Left ventricle myocardium inferior (tissue), 1 donor: Measurements from ENCODE around the gene AIMP1. TPM values are rescaled to one million over a fixed set of nuclear protein-coding genes. Genes with fewer than 3 reads are reported as not detected.

Experiments
- DNase-seq: peaks from one replicate; pipeline ENCODE4 v3.0.0-alpha.2; 2020
- H3K27ac ChIP-seq: fragments of 200-600 bp; replicated peaks from 2 replicates; pipeline ENCODE4 v1.8.0; 2021
- H3K27me3 ChIP-seq: fragments of 200-600 bp; 2 replicates; pipeline ENCODE4 v1.8.0; 2021; ENCODE audit warnings: low read depth
- H3K36me3 ChIP-seq: fragments of 200-600 bp; 2 replicates; pipeline ENCODE4 v1.8.0; 2021
- H3K4me1 ChIP-seq: fragments of 200-600 bp; 2 replicates; pipeline ENCODE4 v1.8.0; 2021
- H3K4me3 ChIP-seq: fragments of 200-600 bp; 2 replicates; pipeline ENCODE4 v1.8.0; 2021; ENCODE audit warnings: mild to moderate bottlenecking, moderate library complexity
- H3K9me3 ChIP-seq: fragments of 200-600 bp; replicated peaks from 2 replicates; pipeline ENCODE4 v1.8.0; 2021
- CTCF ChIP-seq: fragments of 200-600 bp; IDR thresholded peaks from 2 replicates; pipeline ENCODE4 v1.8.0; 2021; ENCODE audit warnings: antibody characterized with exemption, mild to moderate bottlenecking, borderline replicate concordance
- intact Hi-C: fragments of 100-400 bp; cut with micrococcal nuclease; formaldehyde crosslinking; loops from one replicate; pipeline ENCODE4 v1.11.0; 2022
- total RNA-seq: library from RNA; stranded (reverse); fragmentation: NEBNext Ultra II Directional; extraction: Animal tissue kit (Norgen Biotek cat#: 25700); gene quantifications from one replicate; pipeline ENCODE4 v1.2.1, GENCODE V29; 2021
- donor health status: DM: no; HTN: yes; CAD: no; lungs with severe emphysema.

AIMP1 gene
- total RNA-seq, 1 donor from 2014 or later, result 36.4 TPM

DNA sequence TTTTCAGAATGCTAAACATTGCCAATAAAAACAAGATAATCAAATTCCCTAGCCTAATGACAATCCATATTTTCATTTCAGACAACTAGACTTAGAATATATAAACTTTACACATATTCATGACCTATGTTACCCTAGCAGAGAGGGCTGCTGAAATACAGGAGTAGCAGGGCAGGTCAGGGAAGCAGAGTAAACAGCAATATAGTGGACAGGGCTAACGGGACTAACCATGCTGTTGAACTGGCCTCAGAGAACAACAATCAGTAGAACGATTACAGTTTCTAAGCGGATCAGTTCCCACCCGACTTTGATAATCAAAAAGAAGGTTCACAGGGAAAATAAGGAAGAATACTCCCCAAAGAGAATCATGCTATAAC lies 14.3 kb upstream of the AIMP1 start:
- H3K9me3 ChIP-seq, result no peaks in the 10 kb centered on the region
- no peak overlapping the region for H3K27ac ChIP-seq
- no peak for DNase-seq
- no peak for TF ChIP-seq CTCF
- H3K4me3 ChIP-seq, result no peak overlapping the region
- no peaks in the 10 kb centered on the region for H3K27me3 ChIP-seq
- intact Hi-C loops, result no loop called here
- H3K4me1 ChIP-seq, result no peaks in the 10 kb centered on the region
- peaks cover 15% of the 10 kb centered on the region for H3K36me3 ChIP-seq

DNA sequence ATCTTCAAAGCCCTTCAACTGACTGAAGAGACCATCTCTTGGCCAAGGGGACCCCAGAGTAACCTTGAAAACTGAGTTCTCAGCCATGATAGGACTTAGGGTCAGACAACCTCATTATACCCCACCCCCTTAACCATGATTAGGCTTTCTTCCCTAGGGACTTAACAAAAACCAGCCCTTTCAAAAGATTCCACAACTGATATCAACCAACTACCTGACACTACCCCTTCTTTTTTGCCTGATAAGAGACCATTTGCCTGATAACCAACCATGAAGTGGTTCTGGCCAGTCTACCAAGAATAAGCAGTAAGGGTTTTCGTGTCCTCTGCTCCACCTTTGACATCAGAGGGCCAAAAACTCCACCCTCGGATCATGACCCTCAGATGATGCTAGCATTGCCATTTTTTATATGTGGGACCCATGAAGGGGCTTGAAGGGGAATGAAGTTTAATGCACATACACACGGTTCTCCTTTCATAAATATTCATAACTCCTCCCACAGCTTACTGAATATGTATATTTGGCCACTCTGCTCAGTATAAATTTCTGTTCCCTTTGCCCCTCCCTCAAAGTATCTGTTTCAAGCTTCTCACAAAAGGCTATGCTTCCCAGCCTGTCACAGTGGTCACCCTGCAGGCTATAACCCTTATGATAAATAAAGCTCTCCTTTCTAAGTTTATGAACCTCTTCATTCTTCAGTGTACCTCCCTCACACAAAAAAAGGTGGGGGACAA lies 12.6 kb upstream of the AIMP1 start:
- no peaks in the 10 kb centered on the region for H3K9me3 ChIP-seq
- H3K4me1 ChIP-seq, result no peaks in the 10 kb centered on the region
- intact Hi-C loops, result no loop called here
- H3K4me3 ChIP-seq, result no peak overlapping the region
- H3K27ac ChIP-seq, result no peak overlapping the region
- H3K27me3 ChIP-seq, result no peaks in the 10 kb centered on the region
- no peak for TF ChIP-seq CTCF
- DNase-seq, result no peak
- H3K36me3 ChIP-seq, result peaks cover 23% of the 10 kb centered on the region

DNA sequence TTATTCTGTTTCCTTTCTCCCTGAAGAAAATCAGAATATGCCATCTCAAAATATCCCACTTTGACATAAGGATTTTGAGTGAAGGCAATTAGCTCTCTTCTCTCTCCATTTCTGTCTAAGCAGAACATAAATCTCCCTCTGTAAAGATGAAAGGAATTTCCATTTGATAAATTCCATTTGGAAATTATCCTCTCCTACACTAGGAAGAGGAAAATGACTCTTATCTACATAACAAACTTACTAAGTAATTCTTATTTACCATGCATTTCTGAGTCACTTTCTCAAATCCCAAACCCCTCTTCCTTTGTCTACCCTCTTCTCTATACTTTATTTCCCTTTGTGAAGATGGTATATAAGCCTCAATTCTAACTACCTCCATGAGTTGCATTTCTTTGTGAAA lies 11.7 kb upstream of the AIMP1 start:
- H3K36me3 ChIP-seq, result peaks cover 18% of the 10 kb centered on the region
- no peaks in the 10 kb centered on the region for H3K27me3 ChIP-seq
- H3K4me3 ChIP-seq, result no peak overlapping the region
- H3K27ac ChIP-seq, result no peak overlapping the region
- no peaks in the 10 kb centered on the region for H3K4me1 ChIP-seq
- no peaks in the 10 kb centered on the region for H3K9me3 ChIP-seq
- no peak for DNase-seq
- intact Hi-C loops, result no loop called here
- TF ChIP-seq CTCF, result no peak

- Histone ChIP-seq H3K4me1 (no peaks in the 10 kb centered on the region), H3K27me3 (no peaks in the 10 kb centered on the region)
- no peak for TF ChIP-seq CTCF
These were observed 10.8 kb upstream of the AIMP1 start for GRCh38 chr4:106305435-106306055.

GRCh38 chr4:106306561-106306960 lies 9.8 kb upstream of the AIMP1 start:
- Histone ChIP-seq H3K9me3 (no peaks in the 10 kb centered on the region), H3K27me3 (no peaks in the 10 kb centered on the region), H3K4me3 (no peak overlapping the region), H3K4me1 (no peaks in the 10 kb centered on the region), H3K27ac (no peak overlapping the region), H3K36me3 (peaks cover 12% of the 10 kb centered on the region)
- intact Hi-C loops, result no loop called here
- DNase-seq, result no peak
- TF ChIP-seq CTCF, result no peak

More at GRCh38 chr4:106305435-106306055, 10.8 kb upstream of the AIMP1 start:
- intact Hi-C loops, result no loop called here
- Histone ChIP-seq H3K36me3 (peaks cover 12% of the 10 kb centered on the region), H3K9me3 (no peaks in the 10 kb centered on the region), H3K4me3 (no peak overlapping the region), H3K27ac (no peak overlapping the region)
- DNase-seq, result no peak
